SH-SY5Y (cell line): Measurements from ENCODE around the gene PARVB.

ENCODE experiments used
- GATA2 ChIP-seq: IDR thresholded peaks from 2 replicates; pipeline ENCODE4 v1.6.1; 2011; ENCODE audit warnings: mild to moderate bottlenecking, low read depth, low read length
- GATA3 ChIP-seq: IDR thresholded peaks from 2 replicates; pipeline ENCODE4 v1.6.1; 2011; ENCODE audit warnings: low read depth, mild to moderate bottlenecking, low read length, moderate library complexity

GRCh38 chr22:44082801-44083200 is 58.7 kb downstream of the PARVB start:
- TF ChIP-seq GATA3: no peak
- no peak for TF ChIP-seq GATA2
